Stomach (tissue), 4 donors: Measurements from ENCODE around the gene HYAL1.
A peak's percentile ranks its signal among the peaks of the same experiment; 100 is the strongest.

ENCODE experiments used
- CTCF ChIP-seq, 7 experiments: fragments of 450-650 bp in 4 of 7; fragments of 200-600 bp in 3 of 7; sonication (generic) in 3 of 7; IDR thresholded peaks; one replicate each; pipeline ENCODE4 v1.5.1; 2016 to 2019; ENCODE audit warnings: antibody characterized with exemption in 7 of 7, control low read depth in 2 of 7, mild to moderate bottlenecking in 1 of 7
- POLR2A ChIP-seq, 4 donors: fragments of 450-650 bp; IDR thresholded peaks; one replicate each; pipeline ENCODE4 v1.6.1; 2016; ENCODE audit warnings: antibody characterized with exemption in 4 of 4, control low read depth in 2 of 4, mild to moderate bottlenecking in 1 of 4, moderate library complexity in 1 of 4
- POLR2AphosphoS5 ChIP-seq, 3 donors: sonication (generic); formaldehyde crosslinking; IDR thresholded peaks; one replicate each; pipeline ENCODE4 v1.6.1; 2016; ENCODE audit warnings: antibody characterized with exemption in 3 of 3

GRCh38 chr3:50256978-50257890 is 46.1 kb downstream of the HYAL1 start:
- TF ChIP-seq CTCF (IDR thresholded peaks at IDR 0.05) (peak in 4 of 7 experiments; percentile 17 to 46 (median 34)), POLR2A (IDR thresholded peaks at IDR 0.05) (no peak), POLR2AphosphoS5 (IDR thresholded peaks at IDR 0.05) (no peak)
